ENCODE data around the gene PDE5A.

PDE5A gene

GRCh38 chr4:119559044-119559647 lies 69.5 kb downstream of the PDE5A start:
- peak; percentile 70 for DNase-seq (ENCODE audit: low read depth)
- peak; percentile 59 for TF ChIP-seq CTCF (conservative IDR thresholded peaks at IDR 0.05; ENCODE audit: low read length)
- no peak overlapping the region for H3K4me3 ChIP-seq (ENCODE audit: low read length)

- peak; percentile 14 for DNase-seq (ENCODE audit: low read depth)
- no peak overlapping the region for H3K4me3 ChIP-seq (ENCODE audit: low read length)
- TF ChIP-seq CTCF (conservative IDR thresholded peaks at IDR 0.05; ENCODE audit: low read length): no peak
These were observed 77.6 kb downstream of the PDE5A start for GRCh38 chr4:119550857-119551532.

- TF ChIP-seq CTCF (conservative IDR thresholded peaks at IDR 0.05; ENCODE audit: low read length): no peak
- no peak overlapping the region for H3K4me3 ChIP-seq (ENCODE audit: low read length)
- DNase-seq (ENCODE audit: low read depth): no peak
These were observed 79.0 kb downstream of the PDE5A start for GRCh38 chr4:119549639-119550038.

GRCh38 chr4:119543779-119544178 lies 84.8 kb downstream of the PDE5A start:
- no peak for DNase-seq (ENCODE audit: low read depth)
- no peak overlapping the region for H3K4me3 ChIP-seq (ENCODE audit: low read length)
- no peak for TF ChIP-seq CTCF (conservative IDR thresholded peaks at IDR 0.05; ENCODE audit: low read length)

GRCh38 chr4:119543187-119543586 lies 85.4 kb downstream of the PDE5A start:
- TF ChIP-seq CTCF (conservative IDR thresholded peaks at IDR 0.05; ENCODE audit: low read length): no peak
- no peak for DNase-seq (ENCODE audit: low read depth)
- H3K4me3 ChIP-seq (ENCODE audit: low read length): no peak overlapping the region

- H3K4me3 ChIP-seq (ENCODE audit: low read length): no peak overlapping the region
- no peak for TF ChIP-seq CTCF (conservative IDR thresholded peaks at IDR 0.05; ENCODE audit: low read length)
These were observed 88.4 kb downstream of the PDE5A start for GRCh38 chr4:119540249-119540648.

DNA sequence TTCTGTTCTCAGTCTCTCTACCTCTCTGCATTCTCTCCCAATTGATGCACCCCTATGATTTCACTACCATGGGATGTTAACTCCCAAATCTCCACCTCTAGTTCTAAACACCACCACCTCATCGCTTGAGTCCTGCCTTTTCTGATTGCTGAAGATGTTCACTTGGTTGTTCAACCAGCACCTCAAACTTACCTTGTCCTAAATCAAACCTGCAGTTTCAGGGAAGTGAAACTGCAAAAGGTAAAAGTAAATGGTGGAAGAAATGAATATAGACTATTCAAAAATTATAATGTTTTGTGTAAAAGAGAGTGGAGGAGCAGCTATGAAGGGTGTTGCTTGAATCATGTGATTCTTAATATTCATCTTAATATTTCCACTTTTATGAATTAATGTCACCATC lies 91.0 kb downstream of the PDE5A start:
- TF ChIP-seq CTCF (conservative IDR thresholded peaks at IDR 0.05; ENCODE audit: low read length): no peak
- no peak for DNase-seq (ENCODE audit: low read depth)

More at GRCh38 chr4:119540249-119540648, 88.4 kb downstream of the PDE5A start:
- no peak for DNase-seq (ENCODE audit: low read depth)

More for the DNA sequence above, 91.0 kb downstream of the PDE5A start:
- no peak overlapping the region for H3K4me3 ChIP-seq (ENCODE audit: low read length)

Measured in AG10803 (cell line).